Measurements from ENCODE around the gene NFASC.

GRCh38 chr1:204925701-204926100 lies 55.0 kb downstream of the NFASC start:
- no peak for TF ChIP-seq CTCF (IDR thresholded peaks at IDR 0.05; ENCODE audit: insufficient read depth, low read length, poor library complexity, severe bottlenecking)
- TF ChIP-seq EZH2phosphoT487 (conservative IDR thresholded peaks at IDR 0.05; ENCODE audit: low read length), result no peak

All from SU-DHL-6 (cell line).